ENCODE measurements around the gene INSRR. TPM values are rescaled to one million over a fixed set of nuclear protein-coding genes. Genes with fewer than 3 reads are reported as not detected.

The INSRR gene
- polyA plus RNA-seq, 3 donors = not detected

- H3K4me3 ChIP-seq (replicated peaks in 1 of 3; ENCODE audit: low read depth in 2 of 3, low read length in 3 of 3) = no peak overlapping the region
- intact Hi-C loops (cut with micrococcal nuclease) = loop anchor here in 1 of 2 donors (10.0 kb wide), 1 partner anchor 81 kb away; the partner anchor contains the start of gene SH2D2A
- peaks cover 42 to 59% (median 50%) of the 10 kb centered on the region in 3 donors for H3K27me3 Mint-ChIP-seq (ENCODE audit: low read depth in 3 of 3)
- H3K36me3 ChIP-seq (replicated peaks in 1 of 2; ENCODE audit: control insufficient read depth in 1 of 2, insufficient read depth in 2 of 2, low read length in 2 of 2) = no peaks in the 10 kb centered on the region
- H2AFZ ChIP-seq (ENCODE audit: insufficient read depth, low read depth, low read length, poor library complexity, severe bottlenecking) = no peak overlapping the region
- H3K4me2 ChIP-seq (replicated peaks; ENCODE audit: extremely low read depth, low read length, poor library complexity, severe bottlenecking) = no peak overlapping the region
- H3K4me1 ChIP-seq (ENCODE audit: control insufficient read depth in 1 of 2, insufficient read depth in 2 of 2, low read length in 2 of 2) = peaks cover 28 to 33% of the 10 kb centered on the region in 2 donors
- no peaks in the 10 kb centered on the region for H4K20me1 ChIP-seq (ENCODE audit: insufficient read depth, low read length)
- H3K9ac ChIP-seq (ENCODE audit: insufficient read depth, low read length, poor library complexity, severe bottlenecking) = no peak overlapping the region
- peaks cover 0 to 9% (median 5%) of the 10 kb centered on the region in 7 donors for H3K9me3 Mint-ChIP-seq
- 100% methylated on average over 2 of the region's 6 CpGs for WGBS (ENCODE audit: insufficient coverage)
- peak overlapping the region in 1 of 2 donors; percentile 23 for H3K4me3 Mint-ChIP-seq
- H3K36me3 Mint-ChIP-seq = peaks cover 0 to 10% of the 10 kb centered on the region in 2 donors
- H3K79me2 ChIP-seq (ENCODE audit: insufficient read depth, low read length) = no peaks in the 10 kb centered on the region
- no peak overlapping the region for H3K27ac ChIP-seq (ENCODE audit: low read depth in 1 of 2, low read length in 2 of 2)
- TF ChIP-seq CTCF (IDR thresholded peaks at IDR 0.05) = no peak
- H3K9me3 ChIP-seq (replicated peaks in 1 of 2; ENCODE audit: control insufficient read depth in 1 of 2, insufficient read depth in 1 of 2, low read length in 2 of 2) = no peaks in the 10 kb centered on the region
- H3K27me3 ChIP-seq (ENCODE audit: control insufficient read depth in 2 of 2, insufficient read depth in 2 of 2, low read length in 2 of 2) = peaks cover 20 to 41% of the 10 kb centered on the region in 2 donors
- DNase-seq = no peak
- no peak overlapping the region for H3K27ac Mint-ChIP-seq
- H3K4me1 Mint-ChIP-seq = peaks cover 30% of the 10 kb centered on the region
Measured at GRCh38 chr1:156895927-156896326, 37.0 kb upstream of the INSRR start.

GRCh38 chr1:156895455-156895812 is 36.5 kb upstream of the INSRR start:
- H3K4me2 ChIP-seq (replicated peaks; ENCODE audit: extremely low read depth, low read length, poor library complexity, severe bottlenecking) = no peak overlapping the region
- DNase-seq = no peak
- Mint-ChIP-seq H3K4me3 (peak overlapping the region in 1 of 2 donors; percentile 53), H3K27me3 (ENCODE audit: low read depth in 3 of 3) (peaks cover 44 to 62% (median 55%) of the 10 kb centered on the region in 3 donors), H3K36me3 (peaks cover 0 to 10% of the 10 kb centered on the region in 2 donors), H3K4me1 (peaks cover 30% of the 10 kb centered on the region), H3K9me3 (peaks cover 0 to 9% (median 5%) of the 10 kb centered on the region in 7 donors), H3K27ac (no peak overlapping the region)
- H3K79me2 ChIP-seq (ENCODE audit: insufficient read depth, low read length) = no peaks in the 10 kb centered on the region
- H3K27me3 ChIP-seq (ENCODE audit: control insufficient read depth in 2 of 2, insufficient read depth in 2 of 2, low read length in 2 of 2) = peaks cover 20 to 44% of the 10 kb centered on the region in 2 donors
- no peak overlapping the region for H3K9ac ChIP-seq (ENCODE audit: insufficient read depth, low read length, poor library complexity, severe bottlenecking)
- H2AFZ ChIP-seq (ENCODE audit: insufficient read depth, low read depth, low read length, poor library complexity, severe bottlenecking) = no peak overlapping the region
- no peaks in the 10 kb centered on the region for H4K20me1 ChIP-seq (ENCODE audit: insufficient read depth, low read length)
- no peak for TF ChIP-seq CTCF (IDR thresholded peaks at IDR 0.05)
- peaks cover 28 to 33% of the 10 kb centered on the region in 2 donors for H3K4me1 ChIP-seq (ENCODE audit: control insufficient read depth in 1 of 2, insufficient read depth in 2 of 2, low read length in 2 of 2)
- H3K4me3 ChIP-seq (replicated peaks in 1 of 3; ENCODE audit: low read depth in 2 of 3, low read length in 3 of 3) = no peak overlapping the region
- no peaks in the 10 kb centered on the region for H3K9me3 ChIP-seq (replicated peaks in 1 of 2; ENCODE audit: control insufficient read depth in 1 of 2, insufficient read depth in 1 of 2, low read length in 2 of 2)
- 94% methylated on average over 3 of the region's 4 CpGs for WGBS (ENCODE audit: insufficient coverage)
- intact Hi-C loops (cut with micrococcal nuclease) = loop anchor here in 1 of 2 donors (10.0 kb wide), 1 partner anchor 81 kb away; the partner anchor contains the start of gene SH2D2A
- no peak overlapping the region for H3K27ac ChIP-seq (ENCODE audit: low read depth in 1 of 2, low read length in 2 of 2)
- H3K36me3 ChIP-seq (replicated peaks in 1 of 2; ENCODE audit: control insufficient read depth in 1 of 2, insufficient read depth in 2 of 2, low read length in 2 of 2) = no peaks in the 10 kb centered on the region

Measured in CD14-positive monocyte (primary cell).